Kidney glomerular epithelial cell (primary cell): Measurements from ENCODE around the gene VEGFC.
A peak's percentile ranks its signal among the peaks of the same experiment; 100 is the strongest.

Source experiments
- DNase-seq: peaks from one replicate; lab custom pipeline; 2025; lab: John Stamatoyannopoulos, UW

The VEGFC gene

DNA sequence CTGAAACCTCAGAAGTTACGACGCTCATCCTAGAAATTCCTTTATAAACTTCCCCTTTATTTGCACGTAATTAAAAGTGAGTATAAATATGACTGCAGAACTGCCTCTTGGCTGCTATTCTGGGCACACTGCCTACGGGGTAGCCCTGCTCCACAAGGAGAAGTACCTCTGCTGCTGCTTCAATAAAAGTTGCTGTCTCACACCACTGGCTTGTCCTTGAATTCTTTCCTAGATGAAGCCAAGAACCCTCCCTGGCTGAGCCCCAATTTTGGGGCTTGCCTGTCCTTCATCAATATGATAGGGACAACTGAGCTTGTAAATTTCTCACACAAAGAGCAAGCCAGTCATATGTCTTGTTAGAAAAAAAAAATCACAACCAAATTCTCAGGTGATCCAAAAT, 115.8 kb downstream of the VEGFC start:
- DNase-seq: no peak

DNA sequence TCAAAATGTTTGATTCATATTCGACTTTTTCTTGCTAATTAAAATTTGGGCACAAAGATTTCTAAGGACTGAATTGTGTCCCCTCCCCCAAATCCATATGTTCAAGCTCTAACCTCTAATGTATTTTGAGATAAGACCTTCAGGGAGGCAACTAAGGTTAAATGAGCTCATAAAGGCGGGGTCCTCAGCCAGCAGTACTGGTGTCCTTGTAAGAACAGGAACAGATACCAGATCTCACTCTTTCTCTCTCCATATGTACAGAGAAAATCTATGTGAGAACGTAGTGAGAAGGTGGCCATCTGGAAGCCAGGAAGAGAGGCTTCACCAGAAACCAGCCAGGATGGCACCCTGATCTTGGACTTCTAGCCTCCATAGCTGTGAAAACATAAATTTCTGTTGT, 116.9 kb downstream of the VEGFC start:
- DNase-seq: no peak

DNA sequence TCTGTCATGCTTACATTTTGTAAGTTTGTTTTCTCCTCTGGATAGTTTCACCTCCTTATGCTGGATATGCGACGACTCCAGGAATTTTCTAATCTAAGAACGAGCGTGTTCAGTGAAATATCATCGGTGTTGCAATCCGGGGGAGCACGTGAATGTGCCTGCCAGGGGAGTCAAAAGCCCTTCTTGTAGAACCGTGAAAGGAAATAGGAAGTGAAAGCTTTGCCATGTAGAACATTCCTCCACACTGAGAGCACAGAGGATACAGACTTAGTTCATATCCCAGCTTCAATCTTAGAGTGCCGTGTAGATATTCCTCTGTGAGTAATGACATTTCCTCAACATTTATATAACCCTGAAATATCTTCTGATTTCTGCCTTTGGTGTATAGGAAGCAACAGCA, 121.2 kb downstream of the VEGFC start:
- no peak for DNase-seq

DNA sequence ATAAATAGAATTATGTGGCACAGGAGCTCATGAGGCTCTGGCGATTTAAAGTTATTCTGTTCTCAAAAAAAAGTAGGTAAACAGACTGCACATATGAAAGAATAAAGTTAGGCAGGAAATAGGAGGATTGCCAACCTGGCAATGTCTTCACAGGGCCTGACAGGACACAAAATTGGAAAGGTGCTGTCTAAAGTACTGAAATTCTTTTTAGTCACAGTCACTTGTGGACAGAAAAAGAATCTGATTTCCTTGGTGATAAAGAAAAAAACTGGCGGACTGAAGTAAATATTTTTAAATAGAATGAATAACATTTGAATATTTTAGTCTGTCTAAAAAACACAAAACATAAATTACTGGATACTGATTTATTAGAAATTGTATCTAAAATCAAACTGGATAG, 124.4 kb downstream of the VEGFC start:
- DNase-seq: no peak

DNA sequence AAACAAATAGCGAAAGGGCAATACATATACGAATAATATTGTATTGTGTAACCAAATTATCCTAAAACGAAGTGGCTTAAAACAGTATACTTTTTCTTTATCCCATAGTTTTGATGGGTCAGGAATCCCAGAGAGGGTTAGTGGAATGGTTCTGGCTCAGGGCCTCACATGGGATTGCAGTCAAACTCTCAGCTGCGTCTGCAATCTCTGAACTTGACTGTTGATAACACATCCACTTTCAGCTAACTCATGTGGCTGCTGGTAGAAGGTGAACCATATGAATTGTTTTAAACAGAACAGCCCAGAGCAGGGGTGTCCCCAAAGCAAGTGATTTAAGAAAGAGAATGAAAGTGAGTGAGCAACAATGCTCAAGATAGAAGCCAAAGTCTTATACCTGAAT, 127.8 kb downstream of the VEGFC start:
- DNase-seq: no peak

DNA sequence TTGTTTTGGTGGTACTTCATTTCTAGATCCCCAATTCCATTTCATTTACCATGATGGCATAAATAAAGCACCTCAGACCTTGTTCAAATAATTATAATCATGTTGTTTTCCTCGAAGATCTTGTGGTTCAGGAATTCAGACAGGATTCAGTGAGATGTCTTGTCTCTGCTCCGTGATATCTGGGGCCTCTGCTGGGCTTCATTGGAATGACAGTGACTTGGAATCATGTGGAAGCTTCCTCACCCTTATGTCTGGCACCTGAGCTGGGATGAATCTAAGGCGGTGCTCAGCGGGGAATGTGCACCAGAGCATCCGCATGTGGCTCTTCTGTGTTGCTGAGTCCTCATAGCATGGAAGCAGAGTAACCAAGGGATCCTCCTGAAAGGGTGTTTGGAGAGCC, 132.2 kb downstream of the VEGFC start:
- DNase-seq: no peak

DNA sequence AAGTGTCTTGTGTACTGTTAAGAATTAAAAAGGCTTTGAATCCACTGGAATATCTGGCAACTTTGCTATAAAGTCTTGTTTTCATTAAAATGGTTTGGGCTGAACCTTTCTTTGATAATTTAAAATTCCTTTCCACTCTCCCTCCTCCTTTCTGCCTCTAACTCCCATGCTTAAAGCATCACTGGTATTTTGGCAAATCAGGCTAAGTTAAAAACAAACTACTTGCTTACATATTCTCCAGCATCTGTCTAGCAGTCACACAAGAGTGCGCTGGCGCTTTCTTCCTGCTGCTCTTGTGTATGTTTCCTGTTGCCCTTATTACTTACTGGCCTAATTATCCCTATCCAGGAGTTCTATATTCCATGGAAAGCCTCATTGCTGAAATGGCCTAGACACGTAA, 136.6 kb downstream of the VEGFC start:
- no peak for DNase-seq

DNA sequence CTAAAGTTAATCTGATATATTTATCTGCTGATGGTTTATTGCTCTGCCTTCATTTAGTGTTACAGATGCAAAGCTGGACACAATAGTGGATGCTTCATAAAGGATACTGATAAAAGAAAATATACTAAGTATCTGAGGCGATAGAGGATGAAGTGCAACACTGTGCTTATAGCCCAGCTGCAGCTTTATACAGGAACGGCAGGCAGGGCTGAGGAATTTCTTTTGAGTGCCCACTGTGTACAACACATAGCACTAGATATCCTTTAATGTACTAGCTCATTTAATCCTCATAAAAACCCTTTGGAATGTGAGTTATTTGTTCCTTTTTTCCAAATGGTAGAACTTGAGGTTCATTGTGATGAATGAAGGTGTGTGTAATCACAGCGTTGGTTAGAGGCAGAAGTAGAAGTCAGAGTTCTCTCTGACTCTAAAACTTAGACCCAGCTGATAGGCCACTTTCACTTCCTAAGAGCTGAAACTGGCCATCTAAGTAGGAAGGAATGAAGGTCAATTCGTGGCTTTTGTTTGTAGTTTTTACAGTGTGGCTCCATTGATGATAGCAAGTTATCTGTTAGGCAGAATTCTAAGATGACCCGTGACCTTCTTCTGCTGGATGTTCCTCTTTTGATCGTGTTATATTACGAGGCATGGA, 138.0 kb downstream of the VEGFC start:
- DNase-seq: no peak

DNA sequence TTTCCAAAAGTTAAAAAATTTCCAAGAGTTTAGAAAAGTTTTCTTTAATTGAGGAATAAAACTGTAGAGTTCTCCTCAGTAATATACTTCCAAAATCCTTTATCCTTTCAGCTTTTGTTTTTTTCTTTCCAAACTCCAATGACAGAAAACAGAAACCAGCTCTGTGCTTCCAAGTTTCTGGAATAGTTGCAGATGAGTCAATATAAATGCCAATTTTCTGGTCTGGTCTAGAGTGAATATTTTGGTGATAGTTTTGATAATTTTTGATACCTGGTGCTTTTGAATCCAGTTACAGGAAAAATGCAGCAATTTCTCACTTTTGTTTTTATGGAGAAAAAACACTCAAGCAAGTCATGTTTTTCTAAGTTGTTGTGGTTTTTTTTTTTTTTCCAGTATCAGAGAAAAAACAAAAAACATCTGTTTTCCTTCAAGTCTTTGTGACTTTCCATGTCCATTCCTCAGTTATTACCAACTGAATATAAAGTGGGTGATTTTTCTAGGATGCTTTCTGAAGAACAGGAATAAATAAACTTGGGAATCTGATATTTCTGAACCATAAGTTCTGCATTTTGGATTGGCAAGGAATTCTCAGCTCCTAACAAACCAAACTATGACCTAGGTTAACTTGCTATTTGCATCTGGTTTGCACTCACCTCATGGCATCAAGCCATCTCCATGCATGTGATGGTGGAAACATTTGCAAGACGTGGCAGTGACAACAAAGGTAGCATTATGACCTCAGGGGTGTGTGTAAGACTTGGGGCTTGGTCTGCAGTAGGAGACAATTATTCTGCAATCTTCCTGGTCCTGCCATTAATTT, 139.1 kb downstream of the VEGFC start:
- no peak for DNase-seq

DNA sequence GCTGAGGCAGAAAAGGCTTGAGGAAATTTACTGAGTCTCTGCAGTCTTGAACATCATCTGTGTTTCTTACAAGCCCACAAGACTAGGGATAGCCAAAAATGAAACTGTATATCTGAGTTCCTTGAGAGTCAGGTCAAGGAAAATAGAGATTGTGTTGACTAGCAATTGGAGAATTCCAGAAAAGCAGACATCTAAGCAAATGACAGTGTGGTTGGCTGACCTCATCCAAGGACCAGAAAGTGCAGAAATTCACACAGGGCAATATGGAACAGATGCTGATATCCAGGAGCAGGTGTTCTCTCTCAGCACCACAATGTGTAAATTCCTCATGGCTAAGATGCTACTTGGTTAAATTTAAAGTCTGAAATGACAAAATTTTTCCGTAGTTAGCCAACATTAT, 146.4 kb downstream of the VEGFC start:
- DNase-seq: no peak

DNA sequence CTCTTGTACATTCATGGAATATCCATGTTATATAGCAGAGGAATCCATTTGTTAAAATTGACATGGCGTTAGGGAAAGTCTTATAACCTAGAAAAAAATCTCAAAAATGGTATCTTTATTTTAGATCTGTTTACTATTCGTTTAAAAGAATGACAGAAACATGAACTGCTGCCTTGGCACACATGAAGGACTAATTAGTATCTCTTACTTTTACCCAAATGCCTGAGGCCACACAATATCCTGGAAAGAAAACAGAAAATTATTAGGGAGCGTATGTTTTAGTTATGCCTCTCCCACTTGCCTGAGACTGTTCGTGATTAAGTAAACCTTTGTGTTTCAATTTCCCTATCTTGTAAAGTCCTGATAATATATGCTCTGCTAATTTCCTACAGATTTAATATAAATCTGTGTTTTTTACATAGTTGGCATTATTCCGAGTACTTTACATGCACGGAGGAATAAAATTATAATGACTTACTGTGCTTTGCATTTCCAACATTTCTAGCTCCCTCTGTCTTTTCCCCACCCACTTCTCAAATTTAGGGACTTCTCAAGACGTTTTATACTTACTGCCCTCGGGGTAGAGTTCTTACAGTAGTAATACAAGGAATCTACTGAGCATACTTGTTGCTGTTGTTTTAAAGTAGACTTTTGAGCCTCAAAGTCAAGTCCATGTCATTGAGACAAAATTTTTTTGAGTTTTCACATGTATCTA, 147.3 kb downstream of the VEGFC start:
- DNase-seq: no peak

DNA sequence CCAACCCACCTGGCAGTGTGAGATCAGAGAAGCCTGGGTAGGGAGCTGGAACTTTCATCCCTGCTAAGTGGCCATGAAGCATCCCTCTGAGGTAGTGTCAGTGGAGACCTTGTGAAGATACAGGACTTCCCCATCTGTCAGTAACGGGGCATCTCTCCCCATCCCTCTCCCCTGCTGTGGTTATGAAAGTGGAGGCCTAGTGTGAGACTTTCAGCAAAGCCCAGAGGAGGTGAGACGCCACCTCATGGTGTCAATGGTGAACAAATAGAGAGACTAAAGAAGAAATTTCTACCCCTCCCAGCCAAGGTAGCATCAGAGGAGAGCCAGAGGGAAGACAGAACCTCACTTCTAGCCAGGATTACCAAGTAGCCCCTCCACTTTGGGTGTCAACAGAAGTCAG, 150.2 kb downstream of the VEGFC start:
- DNase-seq: no peak

DNA sequence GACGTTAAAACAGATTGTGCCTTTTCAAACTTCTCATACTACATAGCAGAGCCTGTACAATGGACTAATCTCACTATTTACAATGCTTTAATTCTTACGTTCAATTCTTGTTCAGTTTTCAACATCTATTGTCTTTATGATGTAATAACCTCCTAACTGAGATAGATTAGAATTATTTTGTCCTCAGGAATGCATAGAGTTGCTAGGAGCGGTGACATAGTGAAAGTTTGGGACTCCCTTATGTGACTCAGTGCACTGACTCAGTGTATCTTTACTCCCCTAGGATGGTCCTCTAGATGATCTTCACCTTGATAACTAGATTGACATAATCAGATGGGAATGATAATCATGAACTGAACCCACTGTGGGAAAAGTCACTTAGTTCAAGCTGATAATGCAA, 151.5 kb downstream of the VEGFC start:
- no peak for DNase-seq

DNA sequence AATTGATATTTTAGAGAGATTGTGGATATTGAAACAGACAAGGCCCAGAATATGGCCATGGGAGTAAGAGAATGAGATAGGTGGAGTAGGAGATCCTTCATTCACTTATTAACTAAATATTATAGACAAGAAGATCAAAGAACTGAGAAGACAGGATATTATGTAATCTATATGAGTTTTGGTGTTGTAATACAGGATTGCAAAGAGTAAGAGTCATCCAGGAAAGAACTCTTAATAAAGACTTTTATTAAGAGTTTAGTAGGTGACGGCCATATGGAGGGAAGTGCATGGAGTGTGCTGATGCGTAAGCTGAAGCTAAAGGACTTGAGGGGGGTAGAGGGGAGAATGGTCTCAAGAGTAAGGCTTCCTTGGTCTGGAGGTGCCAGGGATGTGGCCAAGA, 153.7 kb downstream of the VEGFC start:
- no peak for DNase-seq

DNA sequence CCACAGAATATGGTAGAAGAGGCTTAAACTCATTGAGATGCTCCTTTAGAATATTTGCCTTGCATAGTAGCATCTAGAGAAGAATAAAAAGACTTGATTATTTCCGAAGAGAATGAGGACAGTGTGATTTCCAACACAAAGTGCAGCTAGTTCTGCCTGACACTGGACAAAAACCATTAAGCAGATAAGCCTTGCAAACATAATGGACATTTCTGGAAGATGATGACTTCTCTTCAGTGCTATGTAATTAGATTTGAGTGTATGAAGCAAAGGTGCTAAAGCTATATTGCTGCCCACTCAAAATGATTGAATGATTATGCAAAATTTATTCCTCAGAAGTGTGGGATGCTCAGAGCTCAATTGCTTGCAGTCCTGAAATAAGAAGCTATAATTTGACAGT, 156.4 kb downstream of the VEGFC start:
- no peak for DNase-seq

DNA sequence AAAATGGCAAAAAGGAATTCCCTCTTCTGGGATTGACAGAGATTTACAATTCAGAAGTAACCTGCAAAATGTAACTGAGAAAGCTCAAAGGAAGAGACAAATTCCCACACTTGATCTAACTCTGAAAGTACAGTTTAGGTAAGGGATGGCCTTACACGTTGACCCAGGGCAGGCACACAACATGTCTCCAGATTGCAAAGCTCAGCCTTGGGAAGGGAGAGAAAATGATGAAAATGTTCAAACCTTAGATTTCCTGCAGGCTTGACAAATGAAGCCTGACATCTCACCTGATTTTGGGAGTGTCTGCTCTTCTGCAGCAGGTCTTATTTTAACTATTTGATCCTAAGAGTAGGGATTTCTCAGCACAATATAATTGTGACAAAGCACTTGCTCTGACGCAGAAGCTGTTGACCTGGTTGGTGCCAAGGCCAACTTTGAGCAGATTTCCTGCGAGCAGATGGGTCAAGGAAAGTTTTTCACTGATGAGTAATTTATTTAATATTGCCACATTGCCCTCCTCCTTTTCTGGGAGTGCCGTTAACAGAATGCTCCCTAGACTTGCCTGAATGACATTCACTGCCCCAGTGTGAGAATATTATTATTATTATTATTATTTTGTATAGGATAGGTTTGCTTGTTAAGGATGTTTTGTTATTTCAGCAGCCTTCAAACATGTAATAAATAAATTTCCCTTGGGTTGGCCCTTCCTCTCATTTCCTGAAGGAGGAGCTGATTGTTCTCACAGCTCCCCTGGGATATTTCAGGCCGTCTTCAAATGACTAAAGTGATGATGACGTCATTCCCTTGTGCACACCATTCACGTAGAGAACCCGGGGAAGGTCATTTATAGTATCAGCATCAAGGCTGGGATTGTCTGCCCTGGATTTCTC, 157.1 kb downstream of the VEGFC start:
- peak; percentile 33 for DNase-seq
